A549 (cell line): Measurements from ENCODE around the gene SLC19A1.

ENCODE experiments used
- EP300 ChIP-seq, 2 experiments: fragments of >200 bp; sonication (Bioruptor Twin); formaldehyde crosslinking; IDR thresholded peaks; 2 replicates in 1 of 2; 3 replicates in 1 of 2; pipeline ENCODE4 v1.6.1; 2016 to 2017
- NPAS2 ChIP-seq: fragments of 250-450 bp; sonication (Bioruptor Pico); IDR thresholded peaks from 2 replicates; pipeline ENCODE4 v1.8.0; 2022; ENCODE audit warnings: mild to moderate bottlenecking, moderate library complexity, borderline replicate concordance
- RAD21 ChIP-seq, 2 experiments: fragments of >200 bp in 1 of 2; sonication (Bioruptor Twin) in 1 of 2; formaldehyde crosslinking in 1 of 2; IDR thresholded peaks in 1 of 2; conservative IDR thresholded peaks in 1 of 2; 2 replicates in 1 of 2; 3 replicates in 1 of 2; pipeline ENCODE4 v1.6.1; 2012 to 2018; ENCODE audit warnings: inconsistent platforms in 1 of 2
- RCOR1 ChIP-seq: fragments of 150-350 bp; IDR thresholded peaks from 2 replicates; pipeline ENCODE4 v1.6.1; 2014; ENCODE audit warnings: antibody characterized with exemption, low read length, low read depth
- TP53 ChIP-seq: fragments of 250-450 bp; sonication (Bioruptor Pico); IDR thresholded peaks from 2 replicates; pipeline ENCODE4 v1.5.0; 2021; ENCODE audit warnings: mild to moderate bottlenecking, moderate library complexity
- TF ChIP-seq, protein P1 (sequence below): fragments of >200 bp; sonication (Bioruptor Twin); formaldehyde crosslinking; IDR thresholded peaks from 3 replicates; pipeline ENCODE4 v1.5.1; 2016
- TF ChIP-seq, protein P2 (sequence below): fragments of 200-600 bp; sonication (generic); IDR thresholded peaks from 2 replicates; pipeline ENCODE4 v1.6.1; 2016; ENCODE audit warnings: antibody characterized with exemption, mild to moderate bottlenecking, moderate library complexity

DNA sequence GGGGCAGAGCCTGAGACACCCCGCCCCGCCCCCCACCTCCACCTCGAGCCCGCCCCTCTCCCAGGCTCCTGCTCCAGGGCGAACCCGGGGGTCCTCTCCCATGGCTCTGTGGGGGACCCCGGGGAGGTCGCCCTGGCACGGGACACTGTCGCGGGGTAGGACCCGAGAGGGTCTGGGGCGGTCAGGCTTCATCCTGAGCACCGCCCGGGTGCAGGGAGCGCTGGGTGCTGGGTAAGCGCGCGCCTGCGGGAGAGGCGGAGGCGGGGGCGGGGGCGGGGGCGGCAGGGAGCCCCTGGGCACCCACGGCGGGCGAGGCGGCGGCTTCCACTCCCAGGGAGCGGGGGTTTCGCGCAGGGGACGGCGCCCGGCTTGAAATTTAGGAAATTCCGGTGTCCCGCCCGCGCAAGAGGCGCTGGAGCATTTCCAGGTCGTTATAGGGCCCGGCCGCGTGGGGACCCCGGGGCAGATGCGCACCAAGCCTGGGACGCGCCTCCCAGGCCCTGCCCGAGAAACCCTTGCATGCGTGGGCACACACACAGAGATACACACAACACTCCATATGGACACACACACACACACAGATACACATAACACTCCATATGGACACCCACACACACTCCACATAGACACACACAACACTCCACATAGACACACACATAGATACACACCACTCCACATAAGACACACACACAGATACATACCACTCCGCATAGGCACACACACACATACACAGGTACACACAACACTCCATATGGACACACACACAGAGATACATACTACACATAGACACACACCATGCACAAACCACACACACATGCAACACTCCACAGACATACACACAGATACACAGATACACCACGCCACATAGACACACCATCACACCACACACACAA is 48.7 kb upstream of the SLC19A1 start:
- TF ChIP-seq TP53 (CRISPR knock-in tag) (no peak), RCOR1 (no peak), EP300 (IDR thresholded peaks at IDR 0.05) (no peak), RAD21 (conservative IDR thresholded peaks at IDR 0.05 in 1 of 2, IDR thresholded peaks at IDR 0.05 in 1 of 2) (no peak), NPAS2 (CRISPR knock-in tag) (no peak)
- TF ChIP-seq, protein P1, sequence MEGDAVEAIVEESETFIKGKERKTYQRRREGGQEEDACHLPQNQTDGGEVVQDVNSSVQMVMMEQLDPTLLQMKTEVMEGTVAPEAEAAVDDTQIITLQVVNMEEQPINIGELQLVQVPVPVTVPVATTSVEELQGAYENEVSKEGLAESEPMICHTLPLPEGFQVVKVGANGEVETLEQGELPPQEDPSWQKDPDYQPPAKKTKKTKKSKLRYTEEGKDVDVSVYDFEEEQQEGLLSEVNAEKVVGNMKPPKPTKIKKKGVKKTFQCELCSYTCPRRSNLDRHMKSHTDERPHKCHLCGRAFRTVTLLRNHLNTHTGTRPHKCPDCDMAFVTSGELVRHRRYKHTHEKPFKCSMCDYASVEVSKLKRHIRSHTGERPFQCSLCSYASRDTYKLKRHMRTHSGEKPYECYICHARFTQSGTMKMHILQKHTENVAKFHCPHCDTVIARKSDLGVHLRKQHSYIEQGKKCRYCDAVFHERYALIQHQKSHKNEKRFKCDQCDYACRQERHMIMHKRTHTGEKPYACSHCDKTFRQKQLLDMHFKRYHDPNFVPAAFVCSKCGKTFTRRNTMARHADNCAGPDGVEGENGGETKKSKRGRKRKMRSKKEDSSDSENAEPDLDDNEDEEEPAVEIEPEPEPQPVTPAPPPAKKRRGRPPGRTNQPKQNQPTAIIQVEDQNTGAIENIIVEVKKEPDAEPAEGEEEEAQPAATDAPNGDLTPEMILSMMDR: no peak
- TF ChIP-seq, protein P2, sequence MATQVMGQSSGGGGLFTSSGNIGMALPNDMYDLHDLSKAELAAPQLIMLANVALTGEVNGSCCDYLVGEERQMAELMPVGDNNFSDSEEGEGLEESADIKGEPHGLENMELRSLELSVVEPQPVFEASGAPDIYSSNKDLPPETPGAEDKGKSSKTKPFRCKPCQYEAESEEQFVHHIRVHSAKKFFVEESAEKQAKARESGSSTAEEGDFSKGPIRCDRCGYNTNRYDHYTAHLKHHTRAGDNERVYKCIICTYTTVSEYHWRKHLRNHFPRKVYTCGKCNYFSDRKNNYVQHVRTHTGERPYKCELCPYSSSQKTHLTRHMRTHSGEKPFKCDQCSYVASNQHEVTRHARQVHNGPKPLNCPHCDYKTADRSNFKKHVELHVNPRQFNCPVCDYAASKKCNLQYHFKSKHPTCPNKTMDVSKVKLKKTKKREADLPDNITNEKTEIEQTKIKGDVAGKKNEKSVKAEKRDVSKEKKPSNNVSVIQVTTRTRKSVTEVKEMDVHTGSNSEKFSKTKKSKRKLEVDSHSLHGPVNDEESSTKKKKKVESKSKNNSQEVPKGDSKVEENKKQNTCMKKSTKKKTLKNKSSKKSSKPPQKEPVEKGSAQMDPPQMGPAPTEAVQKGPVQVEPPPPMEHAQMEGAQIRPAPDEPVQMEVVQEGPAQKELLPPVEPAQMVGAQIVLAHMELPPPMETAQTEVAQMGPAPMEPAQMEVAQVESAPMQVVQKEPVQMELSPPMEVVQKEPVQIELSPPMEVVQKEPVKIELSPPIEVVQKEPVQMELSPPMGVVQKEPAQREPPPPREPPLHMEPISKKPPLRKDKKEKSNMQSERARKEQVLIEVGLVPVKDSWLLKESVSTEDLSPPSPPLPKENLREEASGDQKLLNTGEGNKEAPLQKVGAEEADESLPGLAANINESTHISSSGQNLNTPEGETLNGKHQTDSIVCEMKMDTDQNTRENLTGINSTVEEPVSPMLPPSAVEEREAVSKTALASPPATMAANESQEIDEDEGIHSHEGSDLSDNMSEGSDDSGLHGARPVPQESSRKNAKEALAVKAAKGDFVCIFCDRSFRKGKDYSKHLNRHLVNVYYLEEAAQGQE: no peak
